HG03342 (cell line): ENCODE measurements around the gene BLOC1S6.

ENCODE experiments used
- ATAC-seq: cut with Tn5 transposase; IDR thresholded peaks from one replicate; pipeline ENCODE4 v1.9.1; 2021; ENCODE audit warnings: mild to moderate bottlenecking, moderate library complexity; ENCODE audit not compliant: unreplicated experiment

The BLOC1S6 gene

GRCh38 chr15:45587095-45587862, at the start of gene BLOC1S6:
Gene BLOC1S6, plus strand, starts transcription at chr15:45587379. Its CDS starts 65 bp downstream, at chr15:45587444.
- peak; percentile 78 for ATAC-seq

GRCh38 chr15:45539680-45540079, 47.5 kb upstream of the BLOC1S6 start:
- no peak for ATAC-seq

- no peak for ATAC-seq
Measured at GRCh38 chr15:45540531-45540930, 46.6 kb upstream of the BLOC1S6 start.

GRCh38 chr15:45543051-45543450, 44.1 kb upstream of the BLOC1S6 start:
- ATAC-seq: no peak

- ATAC-seq: peak; percentile 65
Measured at GRCh38 chr15:45544266-45545023, 42.7 kb upstream of the BLOC1S6 start.

GRCh38 chr15:45546789-45547188, 40.4 kb upstream of the BLOC1S6 start:
- no peak for ATAC-seq

- ATAC-seq: no peak
Measured at GRCh38 chr15:45548753-45549520, 38.2 kb upstream of the BLOC1S6 start.

- ATAC-seq: no peak
Measured at GRCh38 chr15:45549541-45550220, 37.5 kb upstream of the BLOC1S6 start.

- ATAC-seq: no peak
Measured at GRCh38 chr15:45550436-45550835, 36.7 kb upstream of the BLOC1S6 start.

- no peak for ATAC-seq
Measured at GRCh38 chr15:45551676-45552075, 35.5 kb upstream of the BLOC1S6 start.

GRCh38 chr15:45555934-45556608, 31.1 kb upstream of the BLOC1S6 start:
- peak; percentile 73 for ATAC-seq

- no peak for ATAC-seq
Measured at GRCh38 chr15:45572617-45573016, 14.6 kb upstream of the BLOC1S6 start.

- ATAC-seq: no peak
Measured at GRCh38 chr15:45573961-45574629, 13.1 kb upstream of the BLOC1S6 start.

- ATAC-seq: no peak
Measured at GRCh38 chr15:45581919-45582318, 5.3 kb upstream of the BLOC1S6 start.

- ATAC-seq: no peak
Measured at GRCh38 chr15:45583731-45584639, 3.2 kb upstream of the BLOC1S6 start.

- ATAC-seq: no peak
Measured at GRCh38 chr15:45585069-45585791, 1.9 kb upstream of the BLOC1S6 start.

GRCh38 chr15:45586125-45586524, 1.1 kb upstream of the BLOC1S6 start:
- ATAC-seq: no peak

GRCh38 chr15:45586601-45587094, 531 bp upstream of the BLOC1S6 start:
- peak; percentile 2 for ATAC-seq
